CD4-positive, alpha-beta T cell treated with Interferon gamma for 1 hour (primary cell): ENCODE results near the gene WDR59.
A peak's percentile ranks its signal among the peaks of the same experiment; 100 is the strongest.
"Not testable (repeated sequence)": the region's sequence is repeated elsewhere in the genome, so short reads cannot be mapped to it uniquely, and the experiment has no call there.

Experiments
- DNase-seq: peaks from one replicate; pipeline ENCODE4 v3.0.0-alpha.2; 2020

The WDR59 gene

GRCh38 chr16:74984529-74985296 lies at the start of gene WDR59:
TSS of gene WDR59 (minus strand) at chr16:74985123. CDS start at chr16:74985017, 106 bp downstream.
- peak; percentile 99 for DNase-seq

GRCh38 chr16:75032655-75033054 lies 47.7 kb upstream of the WDR59 start:
- DNase-seq = no peak

GRCh38 chr16:75029854-75030253 lies 44.9 kb upstream of the WDR59 start:
- no peak for DNase-seq

- DNase-seq = no peak
These were observed 43.7 kb upstream of the WDR59 start for GRCh38 chr16:75028544-75029135.

- DNase-seq = no peak
These were observed 42.8 kb upstream of the WDR59 start for GRCh38 chr16:75027520-75028300.

- no peak for DNase-seq
These were observed 42.0 kb upstream of the WDR59 start for GRCh38 chr16:75026892-75027391.

- not testable (repeated sequence) for DNase-seq
These were observed 41.4 kb upstream of the WDR59 start for GRCh38 chr16:75026239-75026891.

- no peak for DNase-seq
These were observed 40.8 kb upstream of the WDR59 start for GRCh38 chr16:75025761-75026160.

GRCh38 chr16:75024594-75024993 lies 39.7 kb upstream of the WDR59 start:
- DNase-seq = no peak

GRCh38 chr16:75024182-75024581 lies 39.3 kb upstream of the WDR59 start:
- no peak for DNase-seq

GRCh38 chr16:75023009-75023408 lies 38.1 kb upstream of the WDR59 start:
- no peak for DNase-seq

GRCh38 chr16:75022567-75022966 lies 37.6 kb upstream of the WDR59 start:
- no peak for DNase-seq

- DNase-seq = no peak
These were observed 36.5 kb upstream of the WDR59 start for GRCh38 chr16:75021410-75021809.

- DNase-seq = no peak
These were observed 34.7 kb upstream of the WDR59 start for GRCh38 chr16:75019586-75019985.

- no peak for DNase-seq
These were observed 34.1 kb upstream of the WDR59 start for GRCh38 chr16:75019007-75019406.

- no peak for DNase-seq
These were observed 33.0 kb upstream of the WDR59 start for GRCh38 chr16:75017670-75018525.

- not testable (repeated sequence) for DNase-seq
These were observed 31.6 kb upstream of the WDR59 start for GRCh38 chr16:75016451-75017081.

- DNase-seq = no peak
These were observed 29.4 kb upstream of the WDR59 start for GRCh38 chr16:75014318-75014717.

- DNase-seq = not testable (repeated sequence)
These were observed 28.2 kb upstream of the WDR59 start for GRCh38 chr16:75013123-75013522.

GRCh38 chr16:75012380-75013081 lies 27.6 kb upstream of the WDR59 start:
- DNase-seq = no peak
